GM21381 (cell line): ENCODE measurements around the gene RPS6KA6.
"Not testable (repeated sequence)": the region's sequence is repeated elsewhere in the genome, so short reads cannot be mapped to it uniquely, and the experiment has no call there.

Source experiments
- ATAC-seq: cut with Tn5 transposase; IDR thresholded peaks from one replicate; pipeline ENCODE4 v1.9.1; 2021; ENCODE audit warnings: mild to moderate bottlenecking, moderate library complexity; ENCODE audit not compliant: unreplicated experiment

Gene RPS6KA6

DNA sequence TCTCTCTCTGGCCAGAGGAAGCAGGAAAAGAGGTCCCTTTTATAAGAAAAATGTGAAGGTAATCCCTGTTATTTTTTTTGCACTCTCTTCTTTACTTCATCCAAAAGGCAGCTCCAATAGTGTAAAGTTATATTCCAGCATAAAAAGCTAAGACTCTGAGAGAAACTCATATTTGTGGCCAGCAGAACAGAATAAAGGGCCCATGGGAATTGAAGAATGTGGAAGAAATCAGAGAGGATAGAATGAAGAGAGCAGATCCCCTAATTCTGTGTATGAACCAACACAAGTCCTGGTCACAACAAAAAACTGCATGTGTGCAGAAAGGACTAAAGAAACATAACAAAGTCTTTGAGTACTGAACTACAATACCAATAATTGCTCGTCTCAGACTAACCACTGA, 22.3 kb downstream of the RPS6KA6 start:
- ATAC-seq: no peak

DNA sequence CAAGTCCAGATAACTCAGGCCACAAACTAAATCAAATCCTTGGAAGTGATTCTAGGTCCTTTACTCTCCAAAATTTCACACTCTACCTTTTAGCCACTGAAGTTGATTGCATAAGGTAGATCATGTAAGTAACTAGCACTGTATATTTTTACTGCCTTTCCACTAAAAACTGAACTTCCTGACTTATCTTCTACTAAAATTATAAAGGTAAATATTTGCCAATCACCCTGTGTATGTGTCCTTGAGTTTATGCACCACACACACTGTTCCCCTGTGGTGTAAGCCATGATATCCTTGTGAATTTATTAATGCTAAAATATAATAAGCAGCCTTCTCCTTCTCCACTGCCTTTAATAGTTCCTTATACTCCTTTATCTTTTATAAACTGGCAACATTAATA, 25.6 kb downstream of the RPS6KA6 start:
- ATAC-seq: no peak

DNA sequence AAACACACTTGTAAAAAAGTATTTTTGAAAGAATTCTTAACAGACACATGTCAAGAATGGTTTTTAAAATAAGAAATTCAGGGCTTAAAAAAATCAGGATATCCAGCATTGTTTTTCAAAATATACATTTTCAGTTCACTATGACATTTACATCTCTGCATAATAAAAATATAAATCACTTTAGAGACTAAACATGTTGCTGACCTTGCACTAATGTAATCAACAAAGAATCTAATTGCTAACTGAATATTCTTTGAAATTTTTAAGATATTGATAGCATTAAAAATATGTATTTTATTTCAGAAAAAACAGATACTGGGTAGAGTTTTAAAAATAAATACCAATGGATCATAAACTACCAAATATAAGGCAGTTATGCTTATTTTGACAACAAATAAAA, 26.4 kb downstream of the RPS6KA6 start:
- no peak for ATAC-seq

DNA sequence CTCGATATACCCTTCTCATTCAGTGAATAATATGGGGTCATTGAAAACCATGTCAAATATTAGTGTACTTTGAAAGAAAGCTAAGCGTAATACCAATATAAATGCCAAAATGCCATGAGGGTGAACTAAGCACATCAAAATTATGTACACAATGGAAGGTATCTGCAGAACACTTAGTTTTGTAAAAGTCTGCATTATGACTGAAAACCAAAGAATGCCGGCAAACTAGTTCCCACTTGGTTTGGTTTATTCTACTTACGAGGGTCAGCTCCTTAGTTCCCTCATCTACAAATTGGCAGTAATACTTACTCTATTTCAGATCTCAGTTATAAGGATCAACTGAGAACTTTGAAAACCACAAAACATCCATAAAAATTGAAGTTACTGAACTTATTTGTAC, 27.3 kb downstream of the RPS6KA6 start:
- ATAC-seq: no peak

DNA sequence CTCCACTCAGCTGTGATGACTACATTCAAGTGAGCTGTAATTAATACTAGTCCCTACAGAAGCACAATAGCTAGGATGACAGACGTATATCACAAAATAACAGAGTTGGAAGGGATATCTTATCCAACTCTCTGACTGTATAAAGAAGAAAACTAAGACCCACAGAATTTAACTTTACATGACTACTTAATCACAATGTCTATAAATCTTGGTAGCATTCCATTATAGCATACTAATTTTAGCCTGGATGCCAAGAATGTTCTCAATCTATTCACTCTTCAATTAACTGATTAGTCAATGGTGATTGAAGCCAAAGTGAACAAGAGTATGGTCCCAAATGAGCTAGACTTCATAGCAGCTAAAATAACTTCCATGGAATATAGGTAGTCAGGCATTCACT, 31.2 kb downstream of the RPS6KA6 start:
- ATAC-seq: no peak

DNA sequence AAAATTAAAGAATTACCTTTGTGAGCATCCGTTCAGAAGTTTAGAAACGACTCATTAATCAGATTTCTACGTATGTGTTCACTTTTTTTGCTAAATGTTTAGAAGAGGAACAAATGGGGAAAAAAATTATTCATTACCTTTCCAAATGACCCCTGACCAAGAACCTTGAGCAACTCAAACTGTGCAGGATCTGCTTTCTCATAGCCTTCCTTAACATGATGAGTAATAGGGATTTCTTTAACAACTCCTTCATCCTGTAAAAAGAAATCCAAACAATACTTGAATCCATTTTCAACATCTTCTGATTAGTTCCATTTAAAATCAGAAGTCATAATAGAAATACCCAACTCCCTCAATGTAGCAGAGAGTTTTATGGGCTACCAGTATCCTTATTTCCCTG, 32.1 kb downstream of the RPS6KA6 start:
- no peak for ATAC-seq

DNA sequence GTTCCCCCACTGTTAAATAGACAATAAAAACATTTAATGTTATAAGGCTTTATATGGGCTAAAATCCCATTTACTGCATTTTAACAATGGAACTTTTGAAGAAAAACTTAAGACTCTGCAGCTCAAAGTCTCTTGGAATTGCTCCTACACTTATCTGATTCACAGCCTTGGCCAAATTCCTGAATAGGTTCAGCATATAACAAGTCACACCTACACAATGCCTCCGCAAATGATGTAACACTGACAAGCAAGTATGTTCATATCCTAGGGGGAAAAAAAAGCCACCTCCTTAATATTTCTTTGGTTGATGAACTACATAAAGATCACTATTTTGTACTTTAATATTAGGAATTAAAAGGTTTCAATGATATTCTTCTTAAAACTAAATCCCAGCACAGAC, 34.5 kb downstream of the RPS6KA6 start:
- ATAC-seq: no peak

DNA sequence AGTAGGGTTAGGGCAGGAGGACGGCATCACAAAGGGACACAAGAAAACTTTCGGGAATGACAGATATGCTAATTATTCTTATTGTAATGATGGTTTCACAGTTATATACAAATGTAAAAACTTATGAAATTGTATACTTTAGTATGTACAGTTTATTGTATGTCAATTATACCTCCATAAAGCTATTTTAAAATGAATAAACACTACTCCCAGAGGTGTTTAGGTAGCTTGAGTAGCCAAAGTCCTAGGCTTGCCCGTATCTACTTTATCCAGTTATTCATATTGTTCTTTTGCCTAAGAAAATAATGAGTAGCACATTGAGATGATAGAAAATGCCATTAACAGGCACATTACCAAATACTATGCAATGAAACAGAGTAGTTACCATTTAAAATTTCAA, 43.0 kb downstream of the RPS6KA6 start:
- no peak for ATAC-seq

DNA sequence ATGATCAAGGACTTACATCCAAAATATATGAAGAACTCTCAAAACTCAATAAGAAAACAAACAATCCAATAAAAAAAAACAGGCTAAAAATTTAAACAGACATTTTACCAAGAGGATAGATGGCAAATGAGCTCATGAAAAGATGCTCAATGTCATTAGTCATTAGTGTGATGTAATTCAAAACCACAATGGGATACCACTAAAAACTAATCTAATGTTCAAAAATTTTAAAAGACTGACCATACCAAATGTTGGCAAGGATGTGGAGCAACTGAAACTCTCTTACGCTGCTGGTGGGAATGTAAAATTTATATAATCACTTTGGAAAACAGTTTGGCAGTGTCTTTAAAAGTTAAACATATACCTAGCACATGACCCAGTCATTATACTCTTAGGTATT, 43.7 kb downstream of the RPS6KA6 start:
- no peak for ATAC-seq

DNA sequence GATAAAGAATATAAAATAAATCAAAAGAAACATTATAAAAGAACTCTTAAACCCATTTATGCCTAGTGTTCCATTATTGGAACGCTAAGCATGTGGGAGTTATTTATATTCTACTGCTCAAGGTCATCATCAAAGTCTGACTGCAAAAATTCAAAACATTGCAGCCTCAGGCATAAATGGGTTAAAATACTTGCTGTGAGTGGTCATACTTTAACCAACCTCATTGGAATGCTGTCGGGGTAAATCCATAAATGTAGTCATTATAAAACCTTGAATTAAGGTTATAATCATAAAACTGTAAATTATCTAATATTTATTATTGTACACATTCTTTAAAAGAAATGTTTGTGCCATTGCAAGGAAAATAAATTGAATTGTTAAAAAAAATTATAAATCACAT, 55.0 kb downstream of the RPS6KA6 start:
- no peak for ATAC-seq

DNA sequence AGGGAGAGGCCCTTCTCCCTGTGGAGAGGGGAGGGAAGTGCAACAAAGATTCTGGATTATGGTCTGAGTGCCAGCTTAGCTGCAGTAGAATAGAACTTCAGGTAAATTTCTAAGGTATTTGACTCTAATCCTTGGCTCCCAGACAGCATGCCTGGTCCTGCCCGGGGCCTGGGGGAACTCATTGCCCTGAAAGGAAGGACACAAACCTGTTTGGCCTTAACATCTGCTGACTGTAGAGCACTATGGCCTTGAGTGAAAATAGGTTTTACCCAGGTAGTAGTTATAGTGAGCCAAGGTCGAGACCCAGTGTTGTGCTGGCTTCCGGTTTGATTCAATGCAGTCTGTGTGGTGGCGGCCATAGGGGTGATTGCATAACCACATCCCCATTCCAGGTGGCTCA, 64.4 kb downstream of the RPS6KA6 start:
- ATAC-seq: no peak

DNA sequence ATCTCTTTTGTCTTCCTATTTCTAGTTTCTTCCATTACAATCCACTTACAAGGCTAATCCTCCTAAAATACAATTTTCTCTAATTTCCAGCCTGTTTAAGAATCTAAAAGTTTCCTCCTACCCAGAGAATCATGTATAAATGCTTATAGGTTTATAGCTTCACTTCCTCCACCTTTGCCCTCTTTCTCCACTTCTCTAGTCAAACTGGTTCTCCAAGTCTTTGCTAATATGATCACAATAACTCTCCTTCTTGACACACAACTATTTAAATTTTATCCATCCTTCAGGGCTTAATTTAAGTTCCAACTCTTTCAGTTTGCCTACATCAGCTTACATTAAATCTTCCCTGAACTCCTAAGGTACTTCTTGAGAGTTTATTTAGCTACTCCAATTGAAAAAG, 69.2 kb downstream of the RPS6KA6 start:
- no peak for ATAC-seq

DNA sequence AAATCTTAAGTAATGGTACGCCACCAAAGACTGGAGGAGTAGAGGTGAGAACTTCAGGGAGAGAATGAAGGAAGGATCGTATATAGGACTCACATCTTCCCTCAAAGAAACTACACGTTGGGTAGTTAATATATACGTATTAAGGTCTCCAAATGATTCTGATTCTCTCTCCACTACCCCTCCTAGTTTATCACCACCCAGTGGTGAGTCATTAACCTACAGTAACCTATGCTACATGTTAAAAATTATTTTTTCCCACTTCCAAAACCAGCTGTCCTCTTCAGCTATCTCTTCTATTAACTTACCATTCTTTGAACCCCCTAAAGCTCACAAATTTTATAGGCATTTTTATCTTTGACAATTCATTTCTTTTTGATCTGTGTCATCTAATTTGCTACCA, 69.7 kb downstream of the RPS6KA6 start:
- ATAC-seq: no peak

DNA sequence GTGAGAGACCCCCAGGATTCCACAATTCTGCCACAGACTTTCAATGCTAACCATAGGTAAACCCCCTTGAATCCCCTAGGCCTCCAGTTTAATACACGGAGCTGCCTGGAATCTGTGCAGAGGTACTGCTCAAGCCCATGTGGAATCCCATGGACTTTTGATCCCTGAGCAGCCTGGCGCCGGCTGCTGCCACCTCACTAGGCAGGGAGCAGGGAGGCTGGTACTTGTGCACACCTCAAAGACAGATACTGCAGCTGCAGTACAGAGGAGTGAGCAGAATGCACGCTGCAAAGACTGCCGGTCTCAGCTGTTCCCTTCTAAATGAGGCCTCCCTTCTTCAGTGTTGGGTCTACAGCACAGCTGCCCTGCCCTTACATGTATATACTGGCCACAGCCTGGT, 79.4 kb downstream of the RPS6KA6 start:
- no peak for ATAC-seq

DNA sequence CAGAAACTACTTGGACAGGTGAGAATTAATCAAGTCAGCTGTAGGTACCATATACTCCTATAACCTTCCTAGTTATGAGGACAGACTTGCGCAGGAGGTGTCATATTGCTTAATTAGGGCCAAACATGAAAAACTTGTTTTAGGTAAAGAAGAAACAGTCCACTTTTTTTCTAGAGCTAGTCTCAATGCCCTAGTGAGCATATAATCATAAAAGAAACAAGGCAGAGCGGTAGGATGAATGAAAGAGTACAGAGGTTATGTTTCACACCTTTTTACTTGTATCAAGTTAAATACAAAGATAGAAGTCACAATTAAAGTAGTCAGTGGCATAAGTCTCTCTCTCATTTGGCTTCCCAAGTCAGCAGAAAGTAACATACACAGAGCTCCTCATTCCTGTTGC, 88.9 kb downstream of the RPS6KA6 start:
- ATAC-seq: no peak

DNA sequence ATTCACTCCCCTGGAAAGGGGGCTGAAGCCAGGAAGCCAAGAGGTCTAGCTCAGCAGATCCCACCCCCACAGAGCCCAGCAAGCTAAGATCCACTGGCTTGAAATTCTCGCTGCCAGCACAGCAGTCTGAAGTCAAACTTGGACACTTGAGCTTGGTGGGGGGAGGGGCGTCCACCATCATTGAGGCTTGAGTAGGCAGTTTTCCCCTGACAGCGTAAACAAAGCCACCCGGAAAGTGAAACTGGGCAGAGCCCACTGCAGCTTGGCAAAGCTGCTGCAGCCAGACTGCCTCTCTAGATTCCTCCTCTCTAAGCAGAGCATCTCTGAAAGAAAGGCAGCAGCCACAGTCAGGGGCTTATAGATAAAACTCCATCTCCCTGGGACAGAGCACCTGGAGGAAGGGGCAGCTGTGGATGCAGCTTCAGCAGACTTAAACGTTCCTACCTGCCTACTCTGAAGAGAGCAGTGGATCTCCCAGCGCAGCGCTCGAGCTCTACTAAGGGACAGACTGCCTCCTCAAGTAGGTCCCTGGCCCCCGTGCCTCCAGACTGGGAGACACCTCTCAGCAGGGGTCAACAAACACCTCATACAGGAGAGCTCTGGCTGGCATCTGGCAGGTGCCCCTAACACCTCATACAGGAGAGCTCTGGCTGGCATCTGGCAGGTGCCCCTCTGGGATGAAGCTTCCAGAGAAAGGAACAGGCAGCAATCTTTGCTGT, 108.4 kb downstream of the RPS6KA6 start:
- ATAC-seq: not testable (repeated sequence)

DNA sequence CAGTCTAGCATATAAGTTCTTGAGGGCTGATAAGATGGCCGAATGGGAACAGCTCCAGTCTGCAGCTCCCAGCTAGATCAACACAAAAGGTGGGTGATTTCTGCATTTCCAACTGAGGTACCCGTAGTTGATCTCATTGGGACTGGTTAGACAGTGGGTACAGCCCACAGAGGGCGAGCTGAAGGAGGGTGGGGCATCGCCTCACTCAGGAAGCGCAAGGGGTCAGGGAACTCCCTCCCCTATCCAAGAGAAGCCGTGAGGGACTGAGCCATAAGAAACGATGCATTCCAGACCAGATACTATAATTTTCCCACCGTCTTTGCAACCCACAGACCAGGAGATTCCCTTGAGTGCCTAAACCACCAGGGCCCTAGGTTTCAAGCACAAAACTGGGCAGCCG, 109.0 kb downstream of the RPS6KA6 start:
- no peak for ATAC-seq

DNA sequence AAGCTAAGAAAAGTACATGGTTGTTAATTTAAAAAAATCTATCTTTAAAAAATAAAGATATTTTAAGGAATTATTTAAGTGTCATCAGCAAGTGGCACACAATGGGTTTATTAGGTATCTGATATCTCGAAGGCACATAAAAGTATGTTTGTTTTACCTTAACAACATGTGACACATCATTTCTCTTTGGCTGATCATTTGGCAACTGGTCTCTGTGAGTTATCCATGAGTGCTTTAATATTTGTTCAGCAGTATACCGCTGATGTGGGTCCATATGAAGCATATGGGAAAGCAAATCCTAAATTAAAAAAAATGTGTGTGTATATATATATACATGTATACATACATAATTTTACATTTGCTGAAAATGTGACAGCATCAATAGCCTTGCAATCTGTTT, 123.2 kb downstream of the RPS6KA6 start:
- ATAC-seq: no peak

DNA sequence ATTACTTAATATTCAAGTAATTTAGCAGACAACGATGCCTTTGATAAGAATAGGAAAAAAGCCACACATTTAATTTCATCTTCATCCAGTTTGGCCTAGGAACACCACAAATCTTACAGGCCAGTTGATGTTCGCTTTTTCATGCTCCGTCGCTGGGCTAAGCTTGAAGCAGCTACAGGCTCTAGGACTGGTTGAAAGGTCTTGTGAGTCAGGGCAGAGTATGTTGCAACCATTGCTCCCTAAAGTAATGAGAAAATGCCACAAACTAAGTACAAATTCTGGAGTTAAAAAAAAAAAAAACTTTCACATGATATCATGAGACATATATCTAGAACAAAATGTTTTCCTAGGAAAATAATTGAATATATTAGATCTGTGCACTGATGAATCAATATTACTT, 123.8 kb downstream of the RPS6KA6 start:
- ATAC-seq: no peak

DNA sequence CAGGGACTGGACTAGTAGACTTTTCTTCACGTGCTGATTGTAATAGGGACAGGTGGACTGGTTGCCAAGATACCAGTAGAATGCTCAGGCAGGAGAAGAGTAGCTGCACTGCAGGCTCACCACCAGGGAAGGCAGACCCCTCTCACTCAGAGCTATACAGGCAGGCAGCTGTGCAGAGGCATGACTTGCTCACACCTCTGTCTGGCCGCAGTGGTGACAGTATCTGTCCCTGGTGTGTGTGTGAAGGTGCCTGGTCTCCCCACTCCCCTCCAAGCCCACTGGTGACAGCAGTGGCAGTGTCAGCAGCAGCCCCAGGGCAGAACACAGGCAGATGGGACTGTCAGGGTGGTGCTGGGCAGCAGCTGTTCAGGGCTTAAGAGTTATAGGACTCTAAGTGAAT, 140.7 kb downstream of the RPS6KA6 start:
- ATAC-seq: no peak

DNA sequence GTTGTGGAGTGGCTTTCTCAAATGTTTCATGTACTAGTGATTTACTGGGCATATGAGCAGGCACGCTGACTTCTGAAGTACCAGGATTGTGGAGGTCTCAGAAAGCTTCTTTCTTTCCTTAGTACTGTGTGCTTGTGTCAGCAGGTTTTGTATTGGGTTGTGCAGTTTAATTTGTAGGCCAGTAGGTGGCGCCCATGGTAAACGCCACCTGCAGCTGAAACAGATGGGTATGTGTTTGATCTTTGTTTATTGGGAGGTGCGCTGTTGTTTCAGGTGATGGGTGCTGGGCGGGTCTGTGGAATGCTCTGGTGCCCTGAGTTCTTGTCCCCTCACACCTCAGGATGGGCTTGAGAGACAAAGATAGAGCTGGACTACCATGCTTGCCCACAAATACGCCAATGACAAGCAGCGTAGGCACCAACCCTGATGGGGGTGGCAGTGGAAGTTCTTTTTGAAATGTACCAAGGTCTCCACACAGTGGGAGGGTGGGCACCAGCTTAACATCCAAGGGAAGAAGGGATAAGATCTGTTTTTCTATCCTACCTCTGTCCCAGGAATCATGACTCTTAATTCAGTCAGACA, 141.5 kb downstream of the RPS6KA6 start:
- ATAC-seq: peak; percentile 73

DNA sequence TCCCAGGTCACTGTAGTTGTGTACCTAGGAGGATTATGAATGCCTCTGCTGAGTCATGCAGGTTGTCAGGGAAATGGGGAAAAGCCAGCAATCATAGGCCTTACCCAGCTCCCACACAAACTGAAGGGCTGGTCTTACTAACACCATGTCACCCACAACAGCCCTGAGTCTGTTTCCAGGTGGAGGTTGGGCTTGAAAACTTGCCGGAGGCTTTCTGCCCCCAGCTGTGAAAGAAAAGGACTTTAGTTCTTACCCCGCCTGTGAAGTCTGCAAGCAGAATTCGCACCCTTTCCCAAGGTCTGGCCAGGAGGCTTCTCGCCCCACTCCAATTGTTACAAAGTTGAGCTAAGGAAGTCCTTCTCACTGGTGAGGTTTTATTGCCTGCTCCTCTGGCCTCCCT, 143.9 kb downstream of the RPS6KA6 start:
- ATAC-seq: no peak
